Astrocyte of the cerebellum (primary cell): ENCODE data around the gene C1QL2.

ENCODE experiments used
- DNase-seq: peaks from one replicate; pipeline ENCODE4 v3.0.0-alpha.2; 2011; ENCODE audit warnings: low read depth
- H3K4me3 ChIP-seq: 2 replicates; pipeline ENCODE4 v1.5.1; 2011; ENCODE audit warnings: mild to moderate bottlenecking, low read depth, low read length, moderate library complexity
- in situ Hi-C: cut with HindIII; loops from 2 replicates; pipeline ENCODE4 v1.10.0; 2017; ENCODE audit warnings: low sequenced_read_pairs
- TF ChIP-seq, protein P1 (sequence below): IDR thresholded peaks from 2 replicates; pipeline ENCODE4 v1.5.1; 2012; ENCODE audit warnings: low read length, low read depth, moderate library complexity, mild to moderate bottlenecking; ENCODE audit errors: missing control alignments

Gene C1QL2

DNA sequence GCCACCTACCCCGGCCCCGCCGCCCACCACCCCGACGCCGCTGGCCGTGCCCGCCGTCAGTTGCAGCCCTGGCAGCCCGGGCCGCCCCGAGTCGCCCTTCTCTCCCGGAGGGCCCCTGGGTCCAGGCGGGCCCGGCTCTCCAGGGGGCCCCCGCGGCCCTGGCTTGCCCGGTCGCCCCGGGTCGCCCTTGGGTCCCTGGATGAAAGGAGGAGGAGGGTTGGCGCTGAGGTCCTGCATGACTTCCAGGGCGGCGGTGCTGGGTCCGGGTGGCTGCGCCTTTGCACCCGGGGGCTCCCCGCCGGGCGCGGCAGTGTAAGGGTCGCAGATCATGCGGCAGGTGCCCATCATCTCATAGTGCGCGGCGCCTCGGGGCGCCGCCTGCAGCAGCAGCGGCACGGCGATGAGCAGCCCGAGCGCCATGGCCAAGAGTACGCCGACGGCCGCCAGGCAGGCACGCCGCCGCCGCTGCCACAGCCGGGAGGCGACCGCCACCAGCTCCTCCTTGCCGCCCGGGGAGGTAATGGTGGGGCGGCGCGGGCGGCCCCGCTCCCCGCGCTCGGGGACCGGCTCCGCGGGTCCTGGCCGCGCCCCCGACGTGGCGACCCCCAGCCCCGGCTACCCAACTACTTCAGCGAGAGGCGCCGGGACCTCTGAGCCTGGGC lies 570 bp downstream of the C1QL2 start:
- H3K4me3 ChIP-seq: no peak overlapping the region
- TF ChIP-seq, protein P1, sequence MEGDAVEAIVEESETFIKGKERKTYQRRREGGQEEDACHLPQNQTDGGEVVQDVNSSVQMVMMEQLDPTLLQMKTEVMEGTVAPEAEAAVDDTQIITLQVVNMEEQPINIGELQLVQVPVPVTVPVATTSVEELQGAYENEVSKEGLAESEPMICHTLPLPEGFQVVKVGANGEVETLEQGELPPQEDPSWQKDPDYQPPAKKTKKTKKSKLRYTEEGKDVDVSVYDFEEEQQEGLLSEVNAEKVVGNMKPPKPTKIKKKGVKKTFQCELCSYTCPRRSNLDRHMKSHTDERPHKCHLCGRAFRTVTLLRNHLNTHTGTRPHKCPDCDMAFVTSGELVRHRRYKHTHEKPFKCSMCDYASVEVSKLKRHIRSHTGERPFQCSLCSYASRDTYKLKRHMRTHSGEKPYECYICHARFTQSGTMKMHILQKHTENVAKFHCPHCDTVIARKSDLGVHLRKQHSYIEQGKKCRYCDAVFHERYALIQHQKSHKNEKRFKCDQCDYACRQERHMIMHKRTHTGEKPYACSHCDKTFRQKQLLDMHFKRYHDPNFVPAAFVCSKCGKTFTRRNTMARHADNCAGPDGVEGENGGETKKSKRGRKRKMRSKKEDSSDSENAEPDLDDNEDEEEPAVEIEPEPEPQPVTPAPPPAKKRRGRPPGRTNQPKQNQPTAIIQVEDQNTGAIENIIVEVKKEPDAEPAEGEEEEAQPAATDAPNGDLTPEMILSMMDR: no peak
- in situ Hi-C loops: no loop called here
- DNase-seq: no peak

DNA sequence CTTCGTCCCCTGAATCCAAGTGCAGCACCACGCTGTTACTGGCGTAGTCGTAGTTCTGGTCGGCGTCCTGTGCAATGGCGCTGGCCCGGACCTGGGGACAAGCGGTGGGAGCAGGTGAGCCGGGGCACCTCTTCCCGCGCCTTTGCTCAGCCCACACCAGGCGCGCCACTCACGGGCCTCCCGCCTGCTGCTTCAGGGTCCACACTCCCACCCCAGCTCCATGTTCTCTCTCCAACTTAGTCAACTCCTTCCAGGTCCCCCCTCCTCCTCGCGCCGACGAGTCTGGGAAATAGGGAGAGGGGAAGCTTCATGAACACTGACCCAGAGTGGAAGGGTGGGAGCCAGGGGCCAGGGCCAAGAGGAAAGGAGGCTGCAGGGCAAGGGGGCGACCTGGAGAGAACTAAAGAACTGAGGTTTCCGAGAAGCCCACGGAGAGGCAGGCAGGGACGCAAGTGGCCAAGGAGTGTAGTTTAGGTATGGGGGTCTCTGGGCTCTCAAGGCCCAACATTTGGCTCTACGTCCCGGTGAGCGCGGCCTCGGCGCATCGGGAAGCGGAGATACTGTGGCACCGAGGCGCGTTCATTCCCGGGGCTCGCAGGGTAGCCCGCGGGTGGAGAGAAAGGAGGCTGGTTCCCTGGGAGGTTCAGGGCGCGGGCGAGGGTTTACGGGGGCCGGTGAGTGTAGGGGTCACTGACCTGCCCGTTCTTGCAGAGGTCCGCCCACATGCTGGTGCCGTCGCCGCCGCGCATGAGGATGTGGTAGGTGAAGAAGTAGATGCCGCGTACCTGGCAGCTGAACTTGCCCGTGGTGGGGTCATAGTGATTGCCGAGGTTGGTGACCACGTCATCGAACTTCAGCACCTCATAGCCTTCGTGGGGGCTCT lies 1.4 kb downstream of the C1QL2 start:
- DNase-seq: no peak
- H3K4me3 ChIP-seq: no peak overlapping the region
- TF ChIP-seq, protein P1: no peak
- in situ Hi-C loops: no loop called here

DNA sequence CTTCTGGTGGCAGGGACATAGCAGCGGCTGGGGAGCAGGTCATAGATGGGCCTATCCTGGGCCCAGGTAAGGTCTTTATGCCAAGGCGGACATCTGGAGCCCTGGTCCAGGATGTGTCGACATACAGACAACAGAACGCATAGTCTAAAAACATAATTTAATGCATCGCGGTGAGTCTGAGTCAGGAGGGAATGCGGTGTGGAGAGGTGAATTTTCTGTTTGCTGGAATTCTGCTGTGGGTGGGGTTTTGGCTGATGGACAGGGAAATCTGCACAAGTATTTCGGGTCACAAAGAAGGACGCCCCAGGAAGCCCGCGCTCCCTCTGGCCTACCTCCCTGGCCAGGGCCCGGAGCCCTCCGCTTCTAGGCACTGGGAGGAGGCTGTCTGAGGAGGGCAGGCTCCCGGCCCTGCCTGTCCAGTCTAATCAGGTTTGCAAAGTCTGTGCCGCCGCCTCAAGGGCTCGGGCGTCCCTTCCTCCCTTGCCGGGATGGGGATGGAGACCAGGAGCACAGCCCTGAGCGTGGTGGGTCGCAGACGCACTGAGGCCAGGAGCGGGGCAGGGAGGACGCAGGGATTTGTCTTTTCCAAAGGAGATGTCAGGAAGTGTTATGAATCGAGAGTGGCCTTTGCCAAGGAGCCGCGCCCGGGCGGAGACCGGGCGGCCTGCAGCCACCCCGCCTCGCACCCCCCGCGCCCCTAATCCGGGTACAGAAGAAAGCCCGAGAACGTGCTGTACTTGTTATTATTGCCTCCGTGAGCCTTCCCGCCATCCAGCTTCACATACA lies 2.3 kb downstream of the C1QL2 start:
- TF ChIP-seq, protein P1: no peak
- in situ Hi-C loops: no loop called here

DNA sequence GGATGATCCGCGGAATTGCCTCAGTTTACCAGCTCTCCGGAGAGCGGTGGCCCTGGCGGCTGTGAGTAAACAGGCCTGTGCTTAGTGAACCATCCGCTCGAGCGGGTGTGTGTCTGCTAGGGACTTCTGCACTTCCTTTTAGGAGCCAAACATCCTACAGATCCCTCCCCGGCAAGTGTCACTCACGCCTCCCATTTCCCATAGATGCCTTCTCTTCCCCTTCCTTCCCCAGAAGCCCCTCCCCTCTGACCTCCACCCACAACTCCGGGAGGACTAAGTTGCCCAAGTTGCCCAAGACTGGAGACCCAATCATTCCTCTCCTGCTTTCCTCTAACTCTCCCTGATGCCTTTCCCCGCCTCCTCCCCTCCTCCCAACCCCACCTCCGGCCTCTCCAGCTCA lies 2.9 kb downstream of the C1QL2 start:
- DNase-seq: no peak
- TF ChIP-seq, protein P1: no peak
- in situ Hi-C loops: no loop called here
- no peak overlapping the region for H3K4me3 ChIP-seq

More for the DNA sequence above, 2.3 kb downstream of the C1QL2 start:
- H3K4me3 ChIP-seq: no peak overlapping the region
- no peak for DNase-seq

DNA sequence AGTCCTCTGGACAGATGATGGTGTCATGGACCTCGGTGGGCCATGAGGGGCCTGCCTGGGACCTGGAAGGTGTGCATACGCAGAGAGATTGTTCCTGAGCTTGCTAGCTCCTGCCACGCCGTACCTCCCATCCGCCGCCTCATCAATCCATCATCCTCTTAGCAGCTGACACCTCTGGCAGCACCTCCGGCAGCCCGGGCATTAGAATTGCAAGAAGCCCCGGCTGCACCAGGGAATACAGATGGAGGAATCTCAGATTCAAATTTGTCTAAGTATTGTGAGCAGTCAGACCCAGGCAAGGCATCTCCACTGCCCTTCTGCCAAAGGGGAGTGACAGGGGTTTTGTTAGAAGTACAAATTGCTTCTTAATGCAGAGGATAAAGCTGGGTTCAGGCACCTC lies 4.5 kb downstream of the C1QL2 start:
- no peak overlapping the region for H3K4me3 ChIP-seq
- DNase-seq: no peak
- in situ Hi-C loops: no loop called here
- TF ChIP-seq, protein P1: no peak

DNA sequence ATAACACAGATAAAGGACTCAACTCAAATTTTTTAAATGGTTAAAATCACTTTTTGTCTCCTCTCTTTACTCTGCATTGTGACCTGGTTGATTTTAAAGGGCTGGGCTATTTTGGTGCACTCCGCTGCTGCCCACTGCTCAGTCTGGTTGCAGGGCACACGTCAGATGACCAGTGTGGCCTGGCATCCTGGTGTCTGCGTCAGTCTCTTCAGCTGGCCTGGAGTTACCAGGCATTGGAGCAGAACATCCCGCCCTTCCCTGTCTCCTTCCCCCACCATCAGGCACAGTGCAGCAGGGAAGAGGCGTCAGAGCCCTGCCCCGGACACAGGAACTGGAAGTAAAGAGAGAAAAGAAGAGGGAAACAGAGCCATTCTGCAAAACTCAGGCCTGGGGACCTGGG lies 8.9 kb downstream of the C1QL2 start:
- H3K4me3 ChIP-seq: no peak overlapping the region
- TF ChIP-seq, protein P1: no peak
- no peak for DNase-seq
- in situ Hi-C loops: no loop called here
